Stimulated activated CD4-positive, alpha-beta T cell treated with anti-CD3 and anti-CD28 coated beads, Interleukin-4, amount 100 ng/mL, for 1 hour (primary cell): ENCODE measurements around the gene TMEM258.

ENCODE experiments used
- DNase-seq: peaks from one replicate; pipeline ENCODE4 v3.0.0-alpha.2; 2020

TMEM258 gene

DNA sequence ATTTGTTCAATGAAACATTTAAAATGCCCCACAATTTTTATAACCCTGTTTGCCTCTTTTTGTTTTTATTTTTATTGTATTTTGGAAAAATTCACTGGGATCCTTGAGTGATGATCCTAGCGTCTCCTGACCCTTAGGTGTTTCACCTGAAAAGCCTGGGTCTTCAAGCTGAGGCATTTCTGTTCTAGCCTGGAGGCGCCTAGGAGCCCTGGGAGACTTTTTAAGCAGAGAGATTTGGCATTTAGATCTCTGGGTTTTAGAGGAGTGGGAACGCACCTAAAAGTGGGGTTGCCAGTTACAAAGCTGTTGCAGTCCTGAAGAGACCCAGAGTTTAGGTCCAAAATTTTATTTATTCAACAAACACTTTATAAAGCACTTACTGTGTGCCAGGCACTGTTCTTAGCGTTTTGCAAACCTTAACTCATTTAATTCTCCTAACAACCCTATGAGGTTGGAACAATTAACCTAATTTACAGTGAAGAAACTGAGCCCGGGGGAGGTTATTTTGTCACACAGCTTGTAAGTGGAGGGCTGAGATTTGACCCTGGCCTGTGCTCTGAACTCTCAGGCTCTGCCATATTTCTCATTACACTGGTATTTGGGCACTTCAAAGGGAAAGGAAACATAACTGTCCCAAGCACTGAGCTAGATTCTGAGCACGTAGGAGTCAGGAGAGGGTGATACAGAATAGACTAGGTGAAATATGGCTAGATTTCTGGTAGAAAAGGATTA, 25.2 kb upstream of the TMEM258 start:
- DNase-seq, result no peak

GRCh38 chr11:61816736-61817455, 24.5 kb upstream of the TMEM258 start, which contains the start of gene FADS1:
Gene FADS1 (minus strand): TSS chr11:61817003. CDS start chr11:61816929, 74 bp downstream.
- peak; percentile 77 for DNase-seq

GRCh38 chr11:61815790-61816735, 23.7 kb upstream of the TMEM258 start:
- peak; percentile 60 for DNase-seq

- peak; percentile 37 for DNase-seq
Observed at GRCh38 chr11:61814958-61815789, 22.8 kb upstream of the TMEM258 start.

- DNase-seq, result no peak
Observed at GRCh38 chr11:61814247-61814957, 22.0 kb upstream of the TMEM258 start.

GRCh38 chr11:61812736-61813411, 20.5 kb upstream of the TMEM258 start:
- DNase-seq, result no peak

GRCh38 chr11:61811831-61812230, 19.4 kb upstream of the TMEM258 start:
- no peak for DNase-seq

DNA sequence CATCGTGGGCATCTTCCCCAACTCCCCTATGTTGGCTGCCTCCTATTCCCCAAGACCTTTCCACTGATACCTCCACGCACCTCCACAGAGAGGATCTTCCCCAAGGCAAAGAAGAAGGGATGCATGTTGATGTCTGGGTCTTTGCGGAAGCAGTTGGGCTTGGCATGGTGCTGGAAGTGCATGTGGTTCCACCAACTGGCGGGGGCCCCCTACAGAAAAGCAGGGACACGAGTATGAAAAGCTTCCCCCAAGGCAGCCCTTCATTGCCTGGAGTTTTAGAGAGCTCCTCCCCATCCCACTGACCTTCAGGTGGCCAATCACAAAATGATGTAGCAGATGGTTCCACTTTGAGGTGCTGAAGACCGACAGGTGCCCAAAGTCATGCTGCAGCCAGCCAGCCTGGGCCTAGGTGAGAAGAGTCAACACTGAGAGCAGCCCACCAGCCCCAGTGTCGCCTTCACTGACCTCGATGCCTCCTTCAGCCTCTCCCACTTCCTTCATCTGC, 18.3 kb upstream of the TMEM258 start:
- DNase-seq, result no peak

- no peak for DNase-seq
Observed at GRCh38 chr11:61806785-61807184, 14.4 kb upstream of the TMEM258 start.

DNA sequence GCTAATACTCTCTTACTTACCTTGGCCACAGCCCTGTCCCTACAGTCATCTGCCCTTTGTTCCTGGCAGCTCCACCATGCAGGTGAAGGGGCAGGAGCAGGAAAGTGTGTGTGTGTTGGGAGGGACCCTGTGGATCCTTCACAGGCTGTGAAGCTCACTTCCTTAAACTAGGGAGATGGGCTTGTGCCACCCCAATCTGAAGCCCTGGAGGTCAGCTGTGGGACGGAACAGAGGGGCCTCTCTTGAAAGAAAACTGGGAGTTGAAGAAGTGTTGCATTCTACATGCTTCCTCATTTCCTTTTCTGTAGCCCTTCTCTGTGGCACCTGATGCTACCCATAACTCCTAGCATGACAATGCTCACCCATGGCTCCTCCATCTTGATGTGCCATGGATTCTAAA, 12.7 kb upstream of the TMEM258 start:
- DNase-seq, result no peak

- no peak for DNase-seq
Observed at GRCh38 chr11:61803889-61804647, 11.7 kb upstream of the TMEM258 start.

GRCh38 chr11:61802605-61803004, 10.2 kb upstream of the TMEM258 start:
- DNase-seq, result no peak

GRCh38 chr11:61800331-61801281, 8.2 kb upstream of the TMEM258 start:
- DNase-seq, result no peak

DNA sequence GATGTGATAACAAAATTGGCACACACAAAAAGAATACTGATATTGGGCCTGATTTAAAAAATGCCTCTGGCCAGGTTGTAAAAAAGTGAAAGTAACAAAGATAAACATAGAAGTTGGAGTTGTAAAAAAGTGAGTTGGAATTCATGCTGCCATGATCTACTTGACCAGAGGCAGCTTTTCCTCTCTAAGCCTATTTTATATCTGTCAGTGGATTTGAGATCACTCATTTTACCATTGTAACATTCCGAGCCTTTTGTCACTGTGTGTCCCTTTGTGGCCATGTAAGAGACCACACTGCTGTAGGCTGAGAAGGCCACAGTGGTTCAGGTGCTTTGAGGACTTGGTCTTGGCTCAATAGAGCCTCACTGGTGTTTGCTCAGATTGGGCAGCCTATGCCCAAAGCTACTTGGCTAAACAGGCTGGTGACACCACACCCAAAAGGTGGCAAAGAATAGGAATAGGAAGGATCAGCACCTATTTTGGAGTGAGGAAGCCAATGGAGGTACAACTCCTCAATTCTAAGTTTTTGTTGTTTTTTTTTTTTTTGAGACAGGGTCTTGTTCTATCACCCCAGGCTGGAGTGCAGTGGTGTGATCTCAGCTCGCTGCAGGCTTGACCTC, 7.4 kb upstream of the TMEM258 start:
- no peak for DNase-seq

DNA sequence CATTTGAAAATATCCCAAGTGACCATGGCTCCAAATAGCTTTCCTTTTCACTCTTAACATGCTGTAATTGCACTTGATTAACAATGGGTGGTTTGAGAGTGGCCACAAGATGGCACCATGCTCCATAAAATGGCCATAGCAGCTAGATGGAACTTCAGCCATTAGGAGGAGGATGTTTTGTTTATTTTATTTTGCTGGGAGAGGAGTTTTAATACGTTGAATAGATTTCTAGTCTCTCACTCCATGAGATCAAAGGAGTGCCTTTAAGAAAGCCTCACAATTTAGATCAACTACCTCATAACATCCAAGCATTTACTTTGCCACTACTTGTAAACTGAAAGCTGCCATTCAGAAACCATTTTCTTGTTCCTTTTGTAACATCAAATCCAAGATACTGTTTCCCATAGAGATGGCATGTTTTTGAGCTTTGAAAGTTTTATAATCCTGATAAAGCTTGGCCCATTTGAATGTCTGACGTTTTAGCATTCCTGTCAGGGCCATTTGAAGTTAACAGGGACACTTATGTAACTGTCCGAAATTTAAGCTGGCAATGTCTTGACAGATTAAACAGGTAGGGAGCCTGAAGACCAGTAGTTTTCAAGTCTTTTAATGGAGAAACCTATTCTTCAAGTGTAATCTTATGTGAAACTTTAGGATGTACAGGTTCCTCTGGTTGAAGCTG, 5.0 kb upstream of the TMEM258 start:
- DNase-seq, result peak; percentile 62

DNA sequence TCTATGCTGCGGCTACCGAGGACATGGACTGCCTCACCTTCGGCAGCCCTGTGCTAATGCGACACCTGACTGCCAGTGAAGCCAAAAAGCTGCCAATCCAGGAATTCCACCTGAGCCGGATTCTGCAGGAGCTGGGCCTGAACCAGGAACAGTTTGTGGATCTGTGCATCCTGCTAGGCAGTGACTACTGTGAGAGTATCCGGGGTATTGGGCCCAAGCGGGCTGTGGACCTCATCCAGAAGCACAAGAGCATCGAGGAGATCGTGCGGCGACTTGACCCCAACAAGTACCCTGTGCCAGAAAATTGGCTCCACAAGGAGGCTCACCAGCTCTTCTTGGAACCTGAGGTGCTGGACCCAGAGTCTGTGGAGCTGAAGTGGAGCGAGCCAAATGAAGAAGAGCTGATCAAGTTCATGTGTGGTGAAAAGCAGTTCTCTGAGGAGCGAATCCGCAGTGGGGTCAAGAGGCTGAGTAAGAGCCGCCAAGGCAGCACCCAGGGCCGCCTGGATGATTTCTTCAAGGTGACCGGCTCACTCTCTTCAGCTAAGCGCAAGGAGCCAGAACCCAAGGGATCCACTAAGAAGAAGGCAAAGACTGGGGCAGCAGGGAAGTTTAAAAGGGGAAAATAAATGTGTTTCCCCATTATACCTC, 3.6 kb upstream of the TMEM258 start:
- DNase-seq, result no peak

DNA sequence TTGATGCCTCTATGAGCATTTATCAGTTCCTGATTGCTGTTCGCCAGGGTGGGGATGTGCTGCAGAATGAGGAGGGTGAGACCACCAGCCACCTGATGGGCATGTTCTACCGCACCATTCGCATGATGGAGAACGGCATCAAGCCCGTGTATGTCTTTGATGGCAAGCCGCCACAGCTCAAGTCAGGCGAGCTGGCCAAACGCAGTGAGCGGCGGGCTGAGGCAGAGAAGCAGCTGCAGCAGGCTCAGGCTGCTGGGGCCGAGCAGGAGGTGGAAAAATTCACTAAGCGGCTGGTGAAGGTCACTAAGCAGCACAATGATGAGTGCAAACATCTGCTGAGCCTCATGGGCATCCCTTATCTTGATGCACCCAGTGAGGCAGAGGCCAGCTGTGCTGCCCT, 3.1 kb upstream of the TMEM258 start:
- DNase-seq, result no peak
